Measurements from ENCODE around the gene GMEB2.

DNA sequence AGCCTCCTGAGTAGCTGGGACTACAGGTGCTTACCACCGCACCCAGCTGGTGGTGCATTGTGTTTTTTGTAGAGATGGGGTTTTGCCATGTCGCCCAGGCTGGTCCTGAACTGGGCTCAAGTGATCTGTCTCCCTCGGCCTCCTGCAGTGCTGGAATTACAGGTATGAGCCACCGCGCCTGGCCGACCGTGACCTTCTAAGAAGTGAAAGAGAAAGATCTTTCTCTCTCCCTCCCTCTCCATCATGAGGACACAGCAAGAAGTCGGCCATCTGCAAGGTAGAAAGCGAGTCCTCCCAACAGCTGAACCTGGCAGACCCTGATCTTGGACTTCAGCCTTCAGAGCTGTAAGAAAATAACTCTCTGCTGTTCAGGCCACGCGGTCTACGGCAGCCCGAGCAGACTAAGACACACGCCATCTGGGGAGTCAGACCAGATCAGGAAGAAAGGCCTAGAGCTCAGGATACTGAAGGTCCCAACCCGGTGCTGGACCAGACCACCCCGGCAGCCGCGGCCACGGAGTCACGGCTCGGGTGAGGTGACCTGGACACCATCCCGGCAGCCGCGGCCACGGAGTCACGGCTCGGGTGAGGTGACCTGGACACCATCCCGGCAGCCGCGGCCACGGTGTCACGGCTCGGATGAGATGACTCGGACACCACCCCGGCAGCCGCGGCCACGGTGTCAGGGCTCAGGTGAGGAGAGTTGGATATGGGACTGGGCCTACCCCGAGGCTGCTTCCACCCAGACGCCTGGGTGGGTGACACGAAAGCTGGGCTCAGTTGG is 9.6 kb downstream of the GMEB2 start:
- no peak for TF ChIP-seq EZH2 (IDR thresholded peaks at IDR 0.05)
- TF ChIP-seq EZH2phosphoT487 (IDR thresholded peaks at IDR 0.05), result no peak
